Subcutaneous adipose tissue (tissue), 4 donors: ENCODE measurements around the gene MYO10. TPM values are rescaled to one million over a fixed set of nuclear protein-coding genes. Genes with fewer than 3 reads are reported as not detected.

Experiments used
- total RNA-seq, 4 donors: library from RNA; depleted of rRNA; stranded (reverse); fragments of >200 nt; gene quantifications; one replicate each; pipeline ENCODE4 v1.1.0, GENCODE V29; 2016
- TF ChIP-seq, protein P1 (sequence below): fragments of 450-650 bp; IDR thresholded peaks from one replicate; pipeline ENCODE4 v1.5.1; 2016; ENCODE audit warnings: low read depth, mild to moderate bottlenecking, control low read depth, antibody characterized with exemption, moderate library complexity

The MYO10 gene
- total RNA-seq, 4 donors from 2014 or later, result 7.0 to 33.0 (median 9.3) TPM

- TF ChIP-seq, protein P1, sequence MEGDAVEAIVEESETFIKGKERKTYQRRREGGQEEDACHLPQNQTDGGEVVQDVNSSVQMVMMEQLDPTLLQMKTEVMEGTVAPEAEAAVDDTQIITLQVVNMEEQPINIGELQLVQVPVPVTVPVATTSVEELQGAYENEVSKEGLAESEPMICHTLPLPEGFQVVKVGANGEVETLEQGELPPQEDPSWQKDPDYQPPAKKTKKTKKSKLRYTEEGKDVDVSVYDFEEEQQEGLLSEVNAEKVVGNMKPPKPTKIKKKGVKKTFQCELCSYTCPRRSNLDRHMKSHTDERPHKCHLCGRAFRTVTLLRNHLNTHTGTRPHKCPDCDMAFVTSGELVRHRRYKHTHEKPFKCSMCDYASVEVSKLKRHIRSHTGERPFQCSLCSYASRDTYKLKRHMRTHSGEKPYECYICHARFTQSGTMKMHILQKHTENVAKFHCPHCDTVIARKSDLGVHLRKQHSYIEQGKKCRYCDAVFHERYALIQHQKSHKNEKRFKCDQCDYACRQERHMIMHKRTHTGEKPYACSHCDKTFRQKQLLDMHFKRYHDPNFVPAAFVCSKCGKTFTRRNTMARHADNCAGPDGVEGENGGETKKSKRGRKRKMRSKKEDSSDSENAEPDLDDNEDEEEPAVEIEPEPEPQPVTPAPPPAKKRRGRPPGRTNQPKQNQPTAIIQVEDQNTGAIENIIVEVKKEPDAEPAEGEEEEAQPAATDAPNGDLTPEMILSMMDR, result no peak
Observed at GRCh38 chr5:16757989-16758501, 178.0 kb downstream of the MYO10 start.

DNA sequence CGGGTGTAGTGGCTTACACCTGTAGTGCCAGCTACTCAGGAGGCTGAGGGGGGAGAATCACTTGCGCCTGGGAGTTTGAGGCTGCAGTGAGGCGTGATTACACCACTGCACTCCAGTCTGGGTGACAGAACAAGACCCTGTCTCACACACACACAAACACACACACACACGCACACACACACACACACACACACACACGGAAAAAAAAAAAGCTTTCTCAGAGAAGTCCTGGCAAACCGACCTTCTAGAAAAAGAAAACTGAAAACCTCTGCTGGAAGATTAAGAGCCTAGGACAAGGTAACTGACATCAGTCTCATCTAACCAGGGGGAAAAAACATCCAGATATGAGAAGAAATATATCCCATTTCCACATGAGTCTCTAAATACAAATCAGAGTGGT lies 178.9 kb downstream of the MYO10 start:
- TF ChIP-seq, protein P1, result no peak

DNA sequence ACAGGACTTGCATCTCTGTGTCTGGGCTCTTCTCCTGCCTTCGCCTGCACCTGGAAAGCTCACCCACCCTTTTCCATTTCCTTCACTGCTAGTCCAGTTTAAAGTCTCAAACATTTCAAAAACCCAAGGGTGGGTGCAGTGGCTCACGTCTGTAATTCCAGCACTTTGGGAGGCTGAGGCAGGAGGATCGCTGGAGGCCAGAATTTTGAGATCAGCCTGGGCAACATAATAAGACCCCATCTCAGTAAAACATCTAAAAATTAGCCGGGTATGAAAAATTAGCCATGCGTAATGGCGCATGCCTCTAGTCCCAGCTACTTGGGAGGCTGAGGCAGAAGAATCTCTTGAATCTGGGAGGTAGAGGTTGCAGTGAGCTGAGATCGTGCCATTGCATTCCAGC lies 179.4 kb downstream of the MYO10 start:
- TF ChIP-seq, protein P1, result no peak

- TF ChIP-seq, protein P1, result no peak
Observed at GRCh38 chr5:16755641-16756040, 180.4 kb downstream of the MYO10 start.

DNA sequence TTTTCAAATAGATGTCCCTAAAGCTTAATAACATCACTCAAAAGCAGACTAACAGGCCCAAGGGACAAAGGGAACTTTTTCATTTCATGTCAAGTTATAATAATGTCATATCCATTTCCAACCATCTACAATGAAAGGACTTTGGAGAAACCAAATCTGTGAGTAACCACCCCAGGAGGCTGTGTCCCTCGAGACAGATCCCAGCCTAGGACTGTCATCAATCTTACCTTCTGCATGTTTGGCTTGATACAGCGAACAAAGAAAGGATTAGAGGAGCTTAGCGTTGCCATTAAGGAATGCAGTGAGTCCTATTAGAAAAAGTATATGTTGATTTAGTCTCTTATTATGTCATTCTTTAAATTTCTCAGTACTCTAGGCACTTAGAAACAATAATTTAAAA lies 181.5 kb downstream of the MYO10 start:
- TF ChIP-seq, protein P1, result no peak

- TF ChIP-seq, protein P1, result no peak
Observed at GRCh38 chr5:16754086-16754485, 182.0 kb downstream of the MYO10 start.

GRCh38 chr5:16750445-16750844 lies 185.6 kb downstream of the MYO10 start:
- TF ChIP-seq, protein P1, result no peak
